Mucosa of rectum (tissue), 2 donors: ENCODE measurements around the gene AIPL1.
"Not testable (repeated sequence)": the region's sequence is repeated elsewhere in the genome, so short reads cannot be mapped to it uniquely, and the experiment has no call there.

Source experiments
- H3K27ac ChIP-seq, 2 donors: one replicate each; pipeline ENCODE4 v1.7.0; 2013; ENCODE audit warnings: inconsistent platforms in 2 of 2, low read depth in 2 of 2, low read length in 2 of 2
- H3K27me3 ChIP-seq, 2 donors: one replicate each; pipeline ENCODE4 v1.7.0; 2013; ENCODE audit warnings: low read length in 2 of 2; ENCODE audit not compliant: control insufficient read depth in 2 of 2, insufficient read depth in 2 of 2
- H3K36me3 ChIP-seq, 2 donors: one replicate each; pipeline ENCODE4 v1.7.0; 2013; ENCODE audit warnings: low read length in 2 of 2; ENCODE audit not compliant: control insufficient read depth in 2 of 2, insufficient read depth in 2 of 2
- H3K4me1 ChIP-seq, 2 donors: one replicate each; pipeline ENCODE4 v1.7.0; 2013; ENCODE audit warnings: low read length in 2 of 2, mild to moderate bottlenecking in 1 of 2; ENCODE audit not compliant: control insufficient read depth in 2 of 2, insufficient read depth in 2 of 2
- H3K4me3 ChIP-seq, 2 donors: one replicate each; pipeline ENCODE4 v1.7.0; 2013; ENCODE audit warnings: low read length in 2 of 2
- H3K9ac ChIP-seq, 2 donors: one replicate each; pipeline ENCODE4 v1.7.0; 2013; ENCODE audit warnings: low read length in 2 of 2, low read depth in 1 of 2, mild to moderate bottlenecking in 1 of 2
- H3K9me3 ChIP-seq, 2 donors: one replicate each; pipeline ENCODE4 v1.7.0; 2013; ENCODE audit warnings: low read length in 2 of 2; ENCODE audit not compliant: control insufficient read depth in 2 of 2
- donor health status: healthy.
- donor health status: Normal muscosa, but diverticular disease.

The AIPL1 gene

DNA sequence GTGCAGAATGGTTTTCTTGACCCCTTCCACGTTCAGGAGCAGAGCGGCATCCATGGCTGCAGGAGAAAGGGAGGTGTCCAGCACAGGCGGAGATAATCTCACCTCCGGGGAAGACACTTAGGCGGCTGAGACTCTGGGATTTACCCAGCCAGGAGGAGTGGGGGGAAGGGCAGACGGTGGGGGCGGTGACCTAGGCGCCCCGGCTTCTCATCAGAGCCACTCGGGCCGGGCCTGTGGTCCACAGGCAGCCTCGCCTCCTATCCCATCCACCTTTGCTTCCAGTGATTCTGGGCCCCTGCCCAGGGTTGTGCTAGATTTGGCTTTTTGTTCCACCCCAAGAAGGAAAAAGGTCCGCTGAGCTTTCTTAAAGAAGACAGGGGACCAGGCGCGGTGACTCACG is at the start of gene AIPL1:
Gene AIPL1 (minus strand): TSS at position 71 of the 400 bp plus-strand sequence. CDS start 17 bp downstream, at position 54.
- Histone ChIP-seq H3K4me3 (no peak within 1 kb of the TSS), H3K4me1 (no peaks in the 10 kb centered on the region), H3K9me3 (peaks cover 0 to 4% of the 10 kb centered on the region in 2 donors), H3K27ac (no peak within 1 kb of the TSS), H3K36me3 (no peaks in the 10 kb centered on the region), H3K9ac (no peak within 1 kb of the TSS), H3K27me3 (peaks cover 9 to 12% of the 10 kb centered on the region in 2 donors)

GRCh38 chr17:6483507-6483906 is 48.6 kb upstream of the AIPL1 start:
- Histone ChIP-seq H3K36me3 (peaks cover 0 to 2% of the 10 kb centered on the region in 2 donors), H3K9ac (no peak overlapping the region), H3K4me1 (no peaks in the 10 kb centered on the region), H3K4me3 (no peak overlapping the region), H3K27ac (no peak overlapping the region), H3K27me3 (no peaks in the 10 kb centered on the region), H3K9me3 (no peaks in the 10 kb centered on the region)

GRCh38 chr17:6482796-6483195 is 47.9 kb upstream of the AIPL1 start:
- H3K9me3 ChIP-seq, H3K27me3 ChIP-seq, H3K9ac ChIP-seq, H3K4me1 ChIP-seq, H3K4me3 ChIP-seq, H3K27ac ChIP-seq, H3K36me3 ChIP-seq: not testable (repeated sequence)

DNA sequence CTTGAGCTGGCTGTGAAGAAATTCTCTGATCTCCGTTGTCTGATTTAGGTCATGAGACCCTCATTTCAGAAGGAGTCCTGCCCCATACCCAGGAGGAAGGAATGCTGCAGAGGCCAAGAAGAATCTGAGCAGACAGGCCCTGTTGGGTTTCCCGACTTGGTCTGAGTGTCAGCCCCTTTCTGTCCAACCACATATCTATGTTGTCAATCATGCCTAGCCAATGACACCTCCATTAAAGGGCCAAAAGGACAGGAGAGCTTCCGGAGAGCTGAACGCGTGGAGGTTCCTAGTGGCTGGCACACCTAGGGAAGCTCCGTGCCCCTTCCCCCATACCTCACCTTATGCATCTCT is 47.2 kb upstream of the AIPL1 start:
- Histone ChIP-seq H3K36me3 (peaks cover 0 to 2% of the 10 kb centered on the region in 2 donors), H3K27ac (no peak overlapping the region), H3K9me3 (no peaks in the 10 kb centered on the region), H3K27me3 (no peaks in the 10 kb centered on the region), H3K4me3 (no peak overlapping the region), H3K9ac (no peak overlapping the region), H3K4me1 (no peaks in the 10 kb centered on the region)

- Histone ChIP-seq H3K9me3 (no peaks in the 10 kb centered on the region), H3K4me1 (no peaks in the 10 kb centered on the region), H3K9ac (no peak overlapping the region), H3K36me3 (peaks cover 0 to 4% of the 10 kb centered on the region in 2 donors), H3K27me3 (no peaks in the 10 kb centered on the region), H3K4me3 (no peak overlapping the region), H3K27ac (no peak overlapping the region)
These were observed 45.4 kb upstream of the AIPL1 start for GRCh38 chr17:6480303-6480675.

DNA sequence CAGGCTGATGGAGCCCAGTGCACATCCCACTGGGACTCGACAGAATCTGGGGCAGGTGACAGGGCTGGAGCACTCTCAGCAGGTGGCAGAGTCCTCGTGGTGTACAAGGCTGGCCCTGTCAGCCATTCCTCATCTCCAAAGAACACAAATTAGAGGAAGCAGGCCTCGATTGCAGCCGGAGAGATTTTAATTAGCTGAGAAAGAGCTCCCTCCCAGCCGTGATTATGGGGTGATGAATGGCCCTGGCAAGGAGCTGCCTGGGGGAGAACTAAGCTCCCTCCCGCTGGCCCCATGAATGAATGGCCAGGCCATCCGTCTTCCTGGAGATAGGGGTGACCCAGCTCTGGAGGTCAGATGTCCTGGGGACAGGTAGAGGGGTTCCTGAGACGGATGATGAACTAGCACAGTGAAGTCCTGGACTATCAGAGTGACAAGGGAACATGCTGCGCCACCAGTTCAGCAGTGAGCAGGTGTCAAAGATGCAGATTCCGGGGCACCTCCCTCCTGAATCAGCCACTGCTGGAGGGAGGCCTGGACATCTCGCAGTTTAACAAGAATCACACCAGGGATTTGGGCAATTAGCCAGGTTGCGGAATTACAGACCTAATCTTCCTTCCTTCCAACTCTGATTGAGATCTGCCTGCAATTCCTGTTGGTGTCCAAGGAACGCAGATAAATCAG is 44.8 kb upstream of the AIPL1 start:
- no peaks in the 10 kb centered on the region for H3K27me3 ChIP-seq
- H3K4me1 ChIP-seq = no peaks in the 10 kb centered on the region
- no peak overlapping the region for H3K9ac ChIP-seq
- no peaks in the 10 kb centered on the region for H3K9me3 ChIP-seq
- H3K36me3 ChIP-seq = peaks cover 0 to 4% of the 10 kb centered on the region in 2 donors
- no peak overlapping the region for H3K27ac ChIP-seq
- H3K4me3 ChIP-seq = no peak overlapping the region

DNA sequence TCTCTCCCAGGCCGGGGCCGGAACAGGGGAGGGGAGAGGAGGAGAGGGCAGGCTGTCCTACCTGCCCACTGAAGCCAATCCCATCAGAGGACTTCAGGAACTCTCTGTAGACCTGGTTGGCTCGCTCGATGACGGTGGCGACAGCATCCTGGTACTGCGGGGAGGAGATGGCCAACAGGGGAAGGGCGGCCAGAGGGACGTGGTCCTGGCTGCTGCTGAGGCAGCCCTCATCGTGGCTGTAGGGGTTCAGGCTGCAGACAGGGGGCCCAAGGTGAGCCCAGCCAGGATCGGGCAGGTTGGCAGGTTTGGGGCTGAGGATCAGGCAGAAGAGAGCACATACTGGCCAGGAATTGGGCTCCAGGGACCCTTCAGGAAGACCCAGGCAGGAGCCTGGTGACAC is 43.6 kb upstream of the AIPL1 start:
- H3K4me1 ChIP-seq = no peaks in the 10 kb centered on the region
- peaks cover 0 to 4% of the 10 kb centered on the region in 2 donors for H3K36me3 ChIP-seq

DNA sequence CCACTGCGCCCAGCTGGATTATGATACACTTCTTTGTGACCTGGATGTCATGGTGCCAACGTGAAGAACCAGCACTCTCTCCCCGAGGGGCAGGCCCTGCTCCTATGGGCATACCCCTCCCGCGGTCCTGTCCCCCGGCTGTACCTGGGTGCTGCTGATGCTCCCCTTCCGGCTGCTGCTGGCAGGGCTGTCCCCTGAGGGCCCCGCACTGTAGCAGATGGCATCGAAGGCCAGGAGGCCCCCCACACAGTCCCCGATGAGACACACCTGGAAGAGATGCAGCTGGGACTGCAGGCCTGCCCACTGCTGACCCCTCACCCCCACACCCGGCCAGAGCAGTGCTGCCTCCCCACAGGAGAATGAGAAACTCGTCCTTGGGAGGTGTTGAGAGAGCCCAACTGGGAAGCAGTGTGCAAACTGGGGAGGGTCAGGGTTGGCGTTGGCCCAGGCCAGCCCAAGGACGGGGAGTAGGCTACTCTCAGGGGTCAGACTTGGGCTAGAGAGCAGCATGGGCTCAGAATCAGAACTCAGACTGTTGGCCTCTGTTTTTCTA is 43.0 kb upstream of the AIPL1 start:
- Histone ChIP-seq H3K4me1 (no peaks in the 10 kb centered on the region), H3K4me3 (no peak overlapping the region), H3K27ac (no peak overlapping the region), H3K27me3 (no peaks in the 10 kb centered on the region), H3K36me3 (peaks cover 0 to 4% of the 10 kb centered on the region in 2 donors), H3K9me3 (no peaks in the 10 kb centered on the region), H3K9ac (no peak overlapping the region)

More for the DNA sequence above, 43.6 kb upstream of the AIPL1 start:
- no peaks in the 10 kb centered on the region for H3K27me3 ChIP-seq
- no peak overlapping the region for H3K9ac ChIP-seq
- no peak overlapping the region for H3K27ac ChIP-seq
- no peak overlapping the region for H3K4me3 ChIP-seq
- no peaks in the 10 kb centered on the region for H3K9me3 ChIP-seq

DNA sequence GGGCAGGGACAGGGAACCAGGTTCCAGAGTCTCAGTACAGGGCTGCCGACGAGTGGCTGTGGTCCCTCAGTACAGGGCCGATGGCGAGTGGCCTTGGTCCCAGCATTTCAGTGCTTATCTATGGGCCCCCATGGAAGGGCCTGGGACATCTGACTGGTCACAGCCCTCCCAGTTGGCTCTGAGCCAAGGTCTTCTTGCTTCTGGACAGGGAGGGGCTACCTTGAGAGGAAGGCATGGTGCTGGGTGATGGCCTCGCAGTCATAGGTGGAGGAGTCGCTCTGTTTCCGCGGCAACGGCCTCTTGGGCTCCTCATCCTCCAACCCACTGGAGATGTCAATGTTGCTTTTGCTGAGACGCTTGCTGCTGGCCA is 41.9 kb upstream of the AIPL1 start:
- Histone ChIP-seq H3K27me3 (no peaks in the 10 kb centered on the region), H3K9ac (no peak overlapping the region), H3K36me3 (peaks cover 0 to 3% of the 10 kb centered on the region in 2 donors), H3K27ac (no peak overlapping the region), H3K4me1 (no peaks in the 10 kb centered on the region), H3K4me3 (no peak overlapping the region), H3K9me3 (no peaks in the 10 kb centered on the region)

DNA sequence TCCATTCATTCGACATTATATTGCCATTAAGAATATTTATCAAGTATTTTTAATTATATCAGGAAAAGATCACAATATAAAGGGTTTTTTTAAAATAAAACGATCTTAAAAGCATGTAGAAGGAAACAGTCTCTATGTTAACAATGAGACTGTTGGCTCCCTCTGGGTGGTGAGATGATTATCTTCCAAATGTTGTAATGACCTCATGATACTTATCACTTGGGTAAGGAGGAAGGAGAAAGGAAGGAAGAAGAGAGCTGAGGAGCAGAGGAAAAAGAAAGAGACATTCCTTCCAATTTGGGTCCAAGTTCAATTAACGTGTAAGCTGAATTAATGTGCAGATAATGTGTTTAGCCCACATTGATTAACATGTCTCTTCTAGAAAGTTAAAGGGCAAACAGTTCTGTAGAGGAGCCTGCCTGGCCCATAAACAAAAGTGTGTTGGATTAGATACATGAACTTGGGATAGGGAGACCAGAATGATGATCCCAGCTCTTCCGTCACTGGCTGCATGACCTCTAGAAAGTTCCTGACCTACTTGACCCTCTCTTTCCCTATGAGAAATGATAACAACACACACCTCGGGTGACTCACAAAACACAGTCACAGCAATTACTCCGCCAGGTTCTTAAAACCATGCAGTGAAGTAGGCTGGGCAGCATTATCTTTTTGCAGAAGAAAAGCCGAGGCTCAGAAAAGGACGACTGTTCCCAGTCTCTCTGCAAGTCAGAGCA is 41.3 kb upstream of the AIPL1 start:
- H3K36me3 ChIP-seq = peaks cover 0 to 3% of the 10 kb centered on the region in 2 donors
- no peaks in the 10 kb centered on the region for H3K4me1 ChIP-seq
- no peaks in the 10 kb centered on the region for H3K27me3 ChIP-seq
- H3K27ac ChIP-seq = no peak overlapping the region
- no peaks in the 10 kb centered on the region for H3K9me3 ChIP-seq
- no peak overlapping the region for H3K4me3 ChIP-seq
- no peak overlapping the region for H3K9ac ChIP-seq
